ENCODE measurements around the gene MBD5.
"Not testable (repeated sequence)": the region's sequence is repeated elsewhere in the genome, so short reads cannot be mapped to it uniquely, and the experiment has no call there.

Gene MBD5

GRCh38 chr2:148021059-148021861, at the start of gene MBD5:
TSS of gene MBD5 (plus strand) at chr2:148021091.
- peak; percentile 17 to 35 for DNase-seq (ENCODE audit: low read depth in 2 of 2)

GRCh38 chr2:147976102-147976501, 44.8 kb upstream of the MBD5 start:
- no peak for DNase-seq (ENCODE audit: low read depth in 2 of 2)

- DNase-seq (ENCODE audit: low read depth in 2 of 2), result no peak
Observed at GRCh38 chr2:147977679-147978078, 43.2 kb upstream of the MBD5 start.

DNA sequence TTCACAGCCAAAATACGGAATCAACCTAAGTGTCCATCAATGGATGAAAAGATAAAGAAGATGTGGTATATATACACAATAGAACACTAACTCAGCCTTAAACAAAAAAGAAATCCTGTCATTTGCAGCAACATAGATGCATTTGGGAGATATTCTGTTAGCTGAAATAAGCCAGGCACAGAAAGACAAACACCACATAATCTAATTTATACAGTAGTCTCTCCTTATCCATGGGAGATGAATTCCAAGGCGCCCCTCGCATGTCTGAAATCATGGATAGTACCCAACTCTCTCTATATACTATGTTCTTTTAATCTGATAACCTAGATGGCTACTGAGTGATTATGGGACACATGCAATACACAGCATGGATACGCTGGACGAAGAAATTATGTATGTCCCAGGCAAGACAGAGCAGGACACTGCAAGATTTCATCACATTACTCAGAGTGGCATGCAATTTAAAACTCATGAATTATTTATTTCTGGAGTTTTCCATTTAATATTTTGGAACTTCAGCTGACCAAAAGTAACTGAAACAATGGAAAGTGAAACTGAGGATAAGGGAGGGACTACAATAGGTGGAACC, 39.9 kb upstream of the MBD5 start:
- no peak for DNase-seq (ENCODE audit: low read depth in 2 of 2)

- DNase-seq (ENCODE audit: low read depth in 2 of 2), result no peak
Observed at GRCh38 chr2:147989102-147989501, 31.8 kb upstream of the MBD5 start.

- peak in 1 of 2 donors; percentile 2 for DNase-seq (ENCODE audit: low read depth in 2 of 2)
Observed at GRCh38 chr2:147989809-147990403, 31.0 kb upstream of the MBD5 start.

GRCh38 chr2:147994965-147995364, 25.9 kb upstream of the MBD5 start:
- DNase-seq (ENCODE audit: low read depth in 2 of 2), result not testable (repeated sequence)

DNA sequence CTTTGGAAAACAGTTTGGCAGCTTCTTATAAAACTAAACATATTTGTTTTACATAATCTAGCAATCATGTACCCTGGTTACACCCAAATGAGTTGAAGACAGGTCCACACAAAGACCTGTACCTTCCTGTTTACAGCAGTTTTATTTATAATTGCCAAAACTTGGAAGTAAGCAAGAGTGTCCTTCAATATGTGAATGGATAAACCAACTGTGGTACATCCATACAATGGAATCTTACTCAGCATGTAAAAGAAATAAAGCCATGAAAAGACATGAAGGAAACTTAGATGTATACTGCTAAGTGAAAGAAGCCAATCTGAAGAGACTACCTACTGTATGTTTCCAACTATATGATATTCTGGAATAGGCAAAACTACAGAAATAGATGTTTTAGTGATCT, 24.1 kb upstream of the MBD5 start:
- DNase-seq (ENCODE audit: low read depth in 2 of 2), result no peak

DNA sequence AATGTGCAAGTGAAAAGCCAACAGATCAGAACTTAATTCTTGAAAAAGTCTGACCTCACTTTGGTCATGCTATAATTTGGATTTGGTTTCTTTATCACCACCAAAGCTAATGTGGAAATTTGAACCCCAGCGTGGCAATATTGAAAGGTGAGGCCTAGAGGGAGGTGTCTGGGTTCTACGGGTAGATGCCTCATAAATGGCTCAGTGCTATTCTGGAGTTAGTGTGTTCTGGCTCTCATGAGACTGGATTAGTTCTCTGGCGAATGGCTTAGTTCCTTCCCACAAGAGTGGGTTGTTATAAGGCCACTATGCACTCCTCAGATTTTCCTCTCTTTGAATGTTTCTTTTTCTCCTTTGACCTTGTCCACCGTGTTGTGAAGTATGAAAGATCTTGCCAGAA, 22.7 kb upstream of the MBD5 start:
- DNase-seq (ENCODE audit: low read depth in 2 of 2), result no peak

- DNase-seq (ENCODE audit: low read depth in 2 of 2), result no peak
Observed at GRCh38 chr2:147999126-147999525, 21.8 kb upstream of the MBD5 start.

GRCh38 chr2:148000095-148000494, 20.8 kb upstream of the MBD5 start:
- no peak for DNase-seq (ENCODE audit: low read depth in 2 of 2)

DNA sequence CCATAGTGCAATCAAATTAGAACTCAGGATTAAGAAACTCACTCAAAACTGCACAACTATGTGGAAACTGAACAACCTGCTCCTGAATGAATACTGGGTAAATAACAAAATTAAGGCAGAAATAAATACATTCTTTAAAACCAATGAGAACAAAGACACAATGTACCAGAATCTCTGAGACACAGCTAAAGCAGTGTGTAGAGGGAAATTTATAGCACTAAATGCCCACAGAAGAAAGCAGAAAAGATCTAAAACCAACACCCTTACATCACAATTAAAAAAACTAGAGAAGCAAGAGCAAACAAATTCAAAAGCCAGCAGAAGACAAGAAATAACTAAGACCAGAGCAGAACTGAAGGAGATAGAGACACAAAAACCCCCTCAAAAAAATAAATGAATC, 18.5 kb upstream of the MBD5 start:
- not testable (repeated sequence) for DNase-seq (ENCODE audit: low read depth in 2 of 2)

GRCh38 chr2:148006249-148007007, 14.5 kb upstream of the MBD5 start:
- no peak for DNase-seq (ENCODE audit: low read depth in 2 of 2)

DNA sequence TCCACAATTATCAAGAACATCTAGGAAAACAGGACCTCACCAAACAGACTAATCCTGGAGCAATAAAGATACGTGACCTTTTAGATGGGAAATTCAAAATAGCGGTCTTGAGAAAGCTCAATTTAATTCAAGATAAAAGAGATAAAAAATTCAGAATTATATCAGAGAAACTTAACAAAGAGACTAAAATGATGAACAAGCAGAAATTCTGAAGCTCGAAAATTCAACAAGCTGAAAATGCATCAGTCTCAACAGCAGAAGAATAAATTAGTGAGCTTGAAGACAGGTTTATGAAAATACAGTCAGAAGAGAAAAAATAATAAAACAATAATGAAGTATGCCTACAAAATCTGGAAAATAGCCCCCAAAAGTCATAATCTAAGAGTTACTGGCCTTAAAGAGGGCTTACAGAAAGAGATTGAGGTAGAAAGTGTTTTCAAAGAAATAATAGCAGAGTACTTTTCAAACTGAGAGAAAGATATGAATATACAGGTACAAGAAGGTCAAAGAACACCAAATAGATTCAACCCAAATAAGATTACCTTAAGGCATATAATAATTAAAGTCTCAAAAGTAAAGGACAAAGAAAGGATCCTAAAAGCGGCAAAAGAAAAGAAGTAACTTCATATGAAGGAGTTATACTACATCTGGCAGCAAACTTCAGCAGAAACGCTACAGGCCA, 13.5 kb upstream of the MBD5 start:
- DNase-seq (ENCODE audit: low read depth in 2 of 2), result no peak

DNA sequence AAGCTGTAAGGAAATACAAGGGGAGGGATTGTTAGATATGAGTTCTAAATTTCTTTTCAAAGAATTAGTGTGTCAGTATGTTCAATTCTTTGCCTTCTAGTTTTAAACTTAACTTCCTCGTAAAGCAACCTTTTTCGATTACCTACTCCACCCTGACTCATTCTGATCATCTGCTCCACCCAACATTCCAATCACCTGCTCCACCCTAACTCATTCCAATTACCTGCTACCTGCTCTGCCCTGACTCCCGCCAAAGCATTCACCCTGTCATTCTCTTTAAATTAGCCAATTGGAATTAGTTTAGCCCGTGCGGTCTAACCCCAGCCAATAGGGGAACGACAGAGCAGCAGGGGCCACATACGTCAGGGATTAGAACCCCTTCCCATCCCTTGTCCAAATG, 12.5 kb upstream of the MBD5 start:
- not testable (repeated sequence) for DNase-seq (ENCODE audit: low read depth in 2 of 2)

- no peak for DNase-seq (ENCODE audit: low read depth in 2 of 2)
Observed at GRCh38 chr2:148013876-148014275, 7.0 kb upstream of the MBD5 start.

- DNase-seq (ENCODE audit: low read depth in 2 of 2), result no peak
Observed at GRCh38 chr2:148014616-148015015, 6.3 kb upstream of the MBD5 start.

DNA sequence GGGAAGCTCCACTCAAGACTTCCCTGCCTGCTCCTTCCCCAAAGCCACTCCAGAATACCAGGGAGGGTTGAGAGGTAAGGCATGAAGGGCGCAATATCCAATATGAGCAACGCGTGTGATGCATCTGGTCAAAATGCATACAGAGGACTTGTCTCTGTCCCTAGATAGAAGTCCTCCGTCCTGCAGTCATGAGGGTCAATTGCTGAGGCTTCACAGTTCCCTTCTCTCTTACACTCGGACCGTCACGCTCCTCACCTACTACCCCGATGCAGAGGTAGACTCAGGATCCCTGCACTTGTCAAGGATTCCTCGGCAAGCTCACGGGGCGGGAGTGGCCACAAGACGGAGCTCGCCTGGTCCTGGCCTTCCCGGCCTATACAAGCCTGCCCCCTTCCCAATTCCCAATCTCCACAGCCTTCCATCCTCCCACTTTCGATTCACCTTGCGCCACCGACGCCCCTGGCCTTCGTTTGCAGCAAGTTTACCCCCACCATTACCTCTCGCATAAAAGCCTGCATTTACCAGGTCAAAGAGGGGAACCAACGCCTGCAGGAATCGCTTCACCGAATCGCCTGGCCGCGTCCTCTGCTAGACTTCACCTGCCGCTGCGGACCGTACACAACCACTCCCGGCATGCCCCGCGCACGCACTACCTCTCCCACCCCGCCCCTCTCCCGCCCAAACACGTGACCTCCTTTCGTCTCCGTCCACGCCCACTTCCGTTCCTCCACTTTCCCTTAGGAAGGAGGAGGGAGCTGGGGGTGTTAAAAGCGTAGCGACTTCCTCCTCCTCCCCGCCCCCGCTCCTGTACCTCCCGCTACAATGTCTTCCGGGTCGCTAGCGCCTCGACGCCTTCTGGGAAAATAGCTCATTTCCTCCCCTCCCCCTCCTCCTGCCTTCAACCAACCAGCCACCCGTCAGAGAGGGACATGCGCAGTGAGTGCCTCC, 506 bp upstream of the MBD5 start, which contains the start of gene ORC4:
Gene ORC4, minus strand, starts transcription at position 627 of the 948 bp plus-strand sequence. CDS start 44,779 bp downstream, outside the sequence.
- DNase-seq (ENCODE audit: low read depth in 2 of 2), result peak; percentile 92 to 97

DNA sequence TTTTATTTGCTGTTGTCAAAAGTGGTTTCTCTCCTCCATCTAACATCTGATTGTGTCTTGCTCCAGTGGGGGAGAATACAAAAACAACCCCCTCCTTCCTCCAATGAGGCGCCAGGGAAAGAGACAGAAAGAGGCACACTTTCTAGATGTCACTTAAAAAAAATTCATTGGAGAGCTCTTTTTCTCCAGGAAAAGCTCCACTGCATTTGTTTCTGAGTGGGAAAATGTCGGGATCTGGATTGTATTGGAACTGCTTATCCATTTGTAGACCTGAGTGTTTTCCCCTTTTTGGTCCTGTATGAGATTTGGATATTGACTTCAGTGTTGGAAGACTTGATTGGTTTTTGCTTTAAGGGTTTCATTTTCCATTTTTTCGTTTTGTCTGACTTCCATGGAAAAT, 995 bp downstream of the MBD5 start:
- DNase-seq (ENCODE audit: low read depth in 2 of 2), result no peak

DNA sequence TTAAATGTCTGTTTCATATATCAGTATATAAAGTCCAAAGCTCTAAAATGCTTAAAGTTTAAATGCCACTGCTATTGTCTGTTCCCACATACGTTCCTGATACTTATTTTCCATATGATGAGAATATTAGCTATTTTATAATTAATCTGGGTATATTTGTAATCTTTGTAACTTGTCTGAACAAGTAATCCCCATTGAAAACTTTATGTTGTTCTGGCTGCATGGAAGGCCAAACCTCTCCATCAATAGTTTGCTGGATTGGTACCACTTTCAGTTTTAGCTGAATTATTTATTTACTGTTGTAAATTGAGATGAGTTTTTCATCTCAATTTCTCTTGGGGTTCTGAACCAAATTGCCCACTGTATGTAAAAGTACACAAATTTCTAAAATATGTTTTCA, 1.5 kb downstream of the MBD5 start:
- DNase-seq (ENCODE audit: low read depth in 2 of 2), result no peak
